Measurements from ENCODE around the gene ZMYND10.

ZMYND10 gene

GRCh38 chr3:50388016-50388719, 42.6 kb upstream of the ZMYND10 start:
- no peak overlapping the region for H3K27ac ChIP-seq
- TF ChIP-seq CTCF (conservative IDR thresholded peaks at IDR 0.05): peak; percentile 46; the same call in 1 of the 2 replicates

GRCh38 chr3:50385754-50386153, 40.2 kb upstream of the ZMYND10 start:
- no peak overlapping the region for H3K27ac ChIP-seq
- no peak for TF ChIP-seq CTCF (conservative IDR thresholded peaks at IDR 0.05)

GRCh38 chr3:50383750-50384149, 38.2 kb upstream of the ZMYND10 start:
- H3K27ac ChIP-seq: no peak overlapping the region
- TF ChIP-seq CTCF (conservative IDR thresholded peaks at IDR 0.05): no peak

GRCh38 chr3:50382722-50383121, 37.2 kb upstream of the ZMYND10 start:
- no peak overlapping the region for H3K27ac ChIP-seq
- no peak for TF ChIP-seq CTCF (conservative IDR thresholded peaks at IDR 0.05)

- H3K27ac ChIP-seq: no peak overlapping the region
- TF ChIP-seq CTCF (conservative IDR thresholded peaks at IDR 0.05): no peak
Measured at GRCh38 chr3:50381383-50381782, 35.9 kb upstream of the ZMYND10 start.

GRCh38 chr3:50380405-50381085, 35.0 kb upstream of the ZMYND10 start:
- no peak for TF ChIP-seq CTCF (conservative IDR thresholded peaks at IDR 0.05)

GRCh38 chr3:50378757-50379156, 33.2 kb upstream of the ZMYND10 start:
- TF ChIP-seq CTCF (conservative IDR thresholded peaks at IDR 0.05): no peak
- H3K27ac ChIP-seq: no peak overlapping the region

More at GRCh38 chr3:50380405-50381085, 35.0 kb upstream of the ZMYND10 start:
- H3K27ac ChIP-seq: no peak overlapping the region

Data from VCaP (cell line).